Effector CD8-positive, alpha-beta T cell (primary cell): ENCODE data around the gene PPM1D.
"Not testable (repeated sequence)": the region's sequence is repeated elsewhere in the genome, so short reads cannot be mapped to it uniquely, and the experiment has no call there.

Source experiments
- DNase-seq: peaks from one replicate; lab custom pipeline; 2025; lab: John Stamatoyannopoulos, UW

Gene PPM1D

DNA sequence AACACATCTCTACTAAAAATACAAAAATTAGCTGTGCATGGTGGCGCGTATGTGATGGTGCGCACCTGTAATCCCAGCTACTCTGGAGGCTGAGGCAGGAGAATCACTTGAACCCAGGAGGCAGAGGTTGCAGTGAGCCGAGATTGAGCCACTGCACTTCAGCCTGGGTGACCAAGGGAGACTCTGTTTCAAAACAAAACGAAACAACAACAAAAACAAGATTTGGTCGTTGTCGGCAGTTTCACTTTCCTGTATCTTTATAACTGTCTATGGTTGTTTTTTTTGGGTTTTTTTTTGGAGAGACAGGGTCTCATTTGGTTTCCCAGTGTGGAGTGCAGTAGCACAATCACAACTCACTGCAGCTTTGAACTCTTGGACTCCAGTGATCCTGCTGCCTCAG, 68.7 kb downstream of the PPM1D start:
- DNase-seq, result not testable (repeated sequence)

DNA sequence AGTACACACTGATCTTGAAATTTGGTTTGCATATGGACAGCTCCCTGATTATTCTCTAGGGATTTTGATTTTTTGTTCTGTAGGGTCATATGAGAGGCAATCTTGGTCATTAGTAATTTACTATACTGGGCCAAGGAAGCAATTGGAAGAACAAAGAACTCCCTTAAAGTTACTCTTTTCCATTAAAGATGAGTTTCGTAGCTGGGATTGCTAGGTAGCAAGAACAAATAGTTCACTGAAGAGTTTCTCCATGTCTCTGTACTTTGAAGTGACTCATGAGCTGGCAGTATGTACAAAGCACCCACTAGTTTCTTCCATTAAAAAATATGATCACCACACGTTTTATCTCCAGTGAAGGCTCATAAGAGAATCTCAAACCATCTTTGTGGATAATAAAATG, 71.5 kb downstream of the PPM1D start:
- no peak for DNase-seq

DNA sequence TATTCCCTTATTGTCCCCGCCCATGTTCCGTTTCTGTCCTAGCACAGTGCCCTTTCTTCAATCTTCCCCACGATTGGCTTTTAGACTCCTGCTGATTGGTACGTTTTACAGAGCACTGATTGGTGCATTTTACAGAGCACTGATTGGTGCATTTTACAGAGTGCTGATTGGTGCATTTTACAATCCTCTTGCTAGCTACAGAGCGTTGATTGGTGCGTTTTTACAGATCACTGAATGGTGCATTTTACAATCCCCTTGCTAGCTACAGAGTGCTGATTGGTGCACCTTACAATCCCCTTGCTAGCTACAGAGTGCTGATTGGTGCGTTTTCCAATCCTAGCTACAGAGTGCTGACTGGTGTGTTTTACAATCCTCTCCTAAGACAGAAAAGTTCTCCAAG, 74.6 kb downstream of the PPM1D start:
- not testable (repeated sequence) for DNase-seq

DNA sequence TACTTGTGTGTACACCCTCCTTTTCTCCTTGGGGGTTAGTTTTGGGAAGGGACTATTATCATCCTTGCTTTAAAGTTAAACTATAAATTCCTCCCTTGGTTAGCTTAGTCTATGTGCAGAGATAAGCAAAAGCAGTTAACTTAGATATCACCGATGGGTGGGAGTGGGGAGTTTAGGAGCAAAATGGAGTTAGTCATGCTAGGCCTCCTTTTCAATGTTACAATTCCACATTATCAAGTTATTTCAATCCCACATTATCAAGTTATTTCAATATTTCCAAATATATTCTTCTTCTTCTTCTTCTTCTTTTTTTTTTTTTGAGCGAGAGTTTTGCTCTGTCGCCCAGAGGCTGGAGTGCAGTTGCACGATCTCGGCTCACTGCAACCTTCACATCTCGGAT, 76.0 kb downstream of the PPM1D start:
- DNase-seq, result no peak

DNA sequence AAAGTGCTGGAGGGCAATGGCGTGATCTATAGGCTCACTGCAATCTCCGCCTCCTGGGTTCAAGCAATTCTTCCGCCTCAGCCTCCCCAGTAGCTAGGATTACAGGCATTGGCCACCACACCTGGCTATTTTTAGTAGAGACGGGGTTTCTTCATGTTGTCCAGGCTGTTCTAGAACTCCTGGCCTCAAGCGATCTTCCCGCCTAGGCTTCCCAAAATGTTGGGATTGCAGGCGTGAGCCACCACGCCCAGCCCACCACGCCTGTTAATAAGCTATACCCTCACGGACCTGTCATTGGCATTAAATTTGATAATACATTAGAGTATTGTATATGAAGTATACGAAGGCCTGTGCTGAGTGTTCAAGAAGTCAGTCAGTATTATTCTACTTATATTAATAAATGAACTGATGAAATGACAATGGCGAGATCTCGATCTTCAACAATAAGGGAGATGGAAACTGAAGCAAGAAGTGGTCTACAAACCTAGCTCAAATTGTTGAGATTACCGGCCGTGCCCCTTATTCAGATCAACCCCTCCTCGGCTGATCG, 76.8 kb downstream of the PPM1D start:
- no peak for DNase-seq

DNA sequence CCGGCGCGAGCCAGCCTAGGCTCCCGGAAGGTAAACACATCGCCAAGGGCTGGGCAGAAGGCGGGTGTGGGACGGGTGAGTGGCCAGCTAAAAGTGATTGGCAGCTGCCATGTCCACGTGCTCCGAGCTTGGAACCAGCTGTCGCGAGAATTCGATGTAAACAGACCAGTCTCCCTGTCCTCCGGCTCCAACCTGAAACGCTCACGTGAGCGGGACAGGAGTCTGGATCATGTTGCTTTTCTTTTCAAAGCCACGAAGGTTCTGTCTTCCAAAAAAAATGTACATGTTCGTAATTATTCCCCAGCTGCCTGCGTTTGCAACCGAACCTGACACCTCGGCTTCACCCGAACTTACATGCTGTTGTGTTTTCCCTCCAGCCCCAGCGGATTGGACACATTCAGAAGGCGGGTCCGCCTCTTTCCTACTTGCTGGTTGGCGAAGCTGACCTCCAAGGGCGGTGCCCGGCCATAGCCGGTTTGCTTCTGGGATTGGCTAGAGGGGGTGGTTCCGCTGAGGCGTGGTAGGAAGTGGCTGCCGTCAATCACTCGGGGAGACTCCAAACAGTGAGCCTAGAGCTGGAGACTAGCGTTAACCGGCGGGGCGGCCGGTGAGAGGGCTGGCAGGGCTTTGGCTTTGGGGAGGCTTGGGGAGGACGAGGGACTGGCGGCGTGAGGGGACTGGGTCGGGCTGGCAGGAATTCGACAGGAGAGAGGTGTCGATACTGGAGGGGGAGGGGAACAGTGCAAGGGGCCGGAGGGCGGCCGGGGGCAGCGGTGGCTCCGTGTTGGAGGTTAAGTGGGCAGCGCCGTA, 77.5 kb downstream of the PPM1D start, which contains the start of gene BCAS3:
BCAS3 (plus strand) TSS at position 544 of the 810 bp plus-strand sequence.
- DNase-seq, result peak; percentile 94

DNA sequence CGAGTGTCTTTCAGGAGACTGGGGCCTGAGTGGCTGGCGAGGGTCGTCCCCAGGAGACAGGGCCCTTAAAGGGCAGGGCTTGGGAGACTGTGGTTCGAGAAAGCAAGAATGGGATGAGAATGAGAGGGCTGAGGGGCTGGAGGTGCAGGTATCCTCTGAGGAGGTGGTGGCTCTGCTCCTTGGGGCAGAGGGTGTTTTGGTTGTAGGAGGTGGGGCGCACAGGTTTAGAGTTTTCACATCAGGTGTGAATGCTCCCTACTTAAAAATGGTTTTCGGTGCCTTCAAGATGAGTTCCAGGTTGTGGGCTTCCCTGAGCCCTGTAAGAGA, 78.1 kb downstream of the PPM1D start:
- no peak for DNase-seq

DNA sequence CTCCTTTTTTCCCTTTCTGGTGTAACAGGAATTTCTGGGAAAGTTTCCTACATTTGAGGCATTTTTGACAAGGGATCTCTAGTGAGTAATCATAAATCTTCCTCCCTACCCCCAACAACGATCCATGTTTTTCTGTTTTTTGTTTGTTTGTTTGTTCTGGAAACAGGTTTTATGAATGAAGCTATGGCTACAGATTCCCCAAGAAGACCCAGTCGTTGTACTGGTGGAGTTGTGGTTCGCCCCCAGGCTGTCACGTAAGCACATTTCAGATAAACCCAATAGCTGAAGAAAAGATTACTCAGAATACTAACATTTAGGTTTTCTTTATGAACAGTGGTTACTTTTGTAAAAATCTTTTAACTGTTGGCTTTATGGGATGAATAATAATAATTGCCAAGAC, 79.3 kb downstream of the PPM1D start:
- no peak for DNase-seq

DNA sequence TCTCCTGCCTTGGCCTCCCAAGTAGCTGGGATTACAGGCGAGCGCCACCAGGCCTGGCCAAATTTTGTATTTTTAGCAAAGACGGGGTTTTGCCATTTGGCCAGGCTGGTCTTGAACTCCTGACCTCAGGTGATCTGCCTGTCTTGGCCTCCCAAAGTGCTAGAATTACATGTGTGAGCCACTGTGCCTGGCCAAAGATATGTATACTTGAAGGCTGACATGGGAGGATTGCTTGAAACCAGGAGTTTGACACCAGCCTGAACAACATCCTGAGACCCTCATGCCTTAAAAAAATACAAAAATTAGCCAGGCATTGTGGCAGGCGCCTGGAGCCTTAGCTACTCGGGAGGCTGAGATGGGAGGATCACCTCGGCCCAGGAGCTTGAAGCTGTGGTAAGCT, 80.8 kb downstream of the PPM1D start:
- DNase-seq, result no peak

DNA sequence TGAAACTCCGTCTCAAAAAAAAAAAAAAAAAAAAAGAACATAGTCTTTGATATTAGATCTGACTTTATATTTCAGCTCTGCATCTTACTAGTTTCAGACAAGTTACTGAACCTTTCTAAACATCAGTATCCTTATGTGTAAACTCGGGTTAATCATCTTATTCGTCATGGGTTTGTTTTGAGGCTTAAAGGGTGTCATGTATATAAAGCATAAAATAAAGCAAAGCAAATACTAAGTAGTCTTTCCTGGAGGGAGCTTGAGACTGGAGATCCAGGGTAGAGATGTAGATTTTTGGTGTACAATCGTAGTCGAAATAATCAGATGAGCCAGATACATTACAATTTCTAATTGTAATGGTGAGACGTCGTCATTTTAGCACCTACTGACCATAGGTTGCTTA, 85.4 kb downstream of the PPM1D start:
- no peak for DNase-seq

DNA sequence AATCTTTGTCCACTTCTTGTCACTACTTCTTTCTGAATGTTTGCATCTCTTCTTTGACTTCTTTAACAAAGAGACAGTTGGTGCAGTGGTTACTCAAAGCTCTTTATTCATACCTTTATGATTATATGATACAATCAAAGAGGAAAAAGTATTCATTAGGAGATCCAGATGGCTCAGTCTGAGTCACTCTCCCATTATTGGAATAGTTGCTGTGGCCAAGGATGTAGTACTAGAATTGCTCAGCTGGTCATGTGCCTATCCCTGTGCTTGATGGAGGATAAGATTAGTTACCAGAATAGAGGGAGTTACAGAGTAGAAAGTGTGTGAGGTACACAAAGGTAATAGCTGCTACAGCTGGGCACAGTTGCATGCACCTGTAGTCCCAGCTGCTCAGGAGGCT, 96.0 kb downstream of the PPM1D start:
- DNase-seq, result no peak

DNA sequence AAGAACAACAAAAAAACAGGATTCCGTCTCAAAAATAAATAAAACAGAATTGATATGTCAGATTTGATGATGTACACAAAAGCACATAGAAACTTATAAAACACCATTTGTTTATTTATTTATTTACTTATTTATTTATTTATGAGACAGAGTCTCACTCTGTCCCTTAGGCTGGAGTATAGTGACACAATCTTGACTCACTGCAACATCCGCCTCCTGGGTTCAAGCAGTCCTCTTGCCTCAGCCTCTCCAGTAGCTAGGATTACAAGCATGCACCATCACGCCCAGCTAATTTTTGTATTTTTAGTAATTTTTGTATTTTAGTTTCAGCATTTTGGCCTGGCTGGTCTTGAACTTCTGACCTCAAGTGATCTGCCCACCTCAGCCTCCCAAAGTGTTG, 99.1 kb downstream of the PPM1D start:
- DNase-seq, result no peak

DNA sequence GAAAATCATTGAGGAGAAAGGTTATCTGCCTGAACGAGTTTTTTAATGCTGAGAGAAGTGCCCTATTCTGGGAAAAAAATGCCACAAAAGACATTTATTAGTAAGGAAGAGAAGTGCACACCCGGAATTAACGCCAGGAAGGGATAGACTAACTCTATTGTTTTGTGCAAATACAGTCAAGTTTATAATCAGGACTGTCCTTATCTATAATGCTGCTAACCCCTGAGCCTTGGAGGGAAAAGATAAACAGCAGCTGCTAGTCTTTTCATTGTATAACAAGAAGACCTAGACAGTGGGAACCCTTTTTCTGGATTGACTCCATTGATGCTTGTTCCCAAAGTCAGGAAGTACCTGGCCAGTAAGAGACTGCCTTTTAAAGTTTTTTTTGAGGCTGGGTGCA, 104.2 kb downstream of the PPM1D start:
- DNase-seq, result no peak

DNA sequence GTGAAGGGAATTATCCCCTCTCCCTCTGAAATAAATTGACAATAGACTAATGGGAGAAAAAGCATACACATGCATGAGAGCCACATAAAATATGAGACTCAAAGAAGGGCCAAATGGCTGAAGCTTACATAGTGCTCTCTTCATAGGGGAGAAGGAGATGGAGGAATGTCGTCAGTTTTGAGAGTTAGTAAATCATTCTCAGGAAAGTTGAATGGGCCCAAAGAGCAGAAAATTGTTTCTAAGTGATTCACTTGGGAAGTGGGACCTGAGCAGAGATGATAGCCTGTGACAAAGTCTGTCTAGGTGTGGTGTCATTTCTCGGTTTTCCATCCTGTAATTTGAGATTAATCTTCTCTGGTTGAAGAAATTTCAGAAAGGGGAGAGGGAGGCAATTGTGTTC, 112.7 kb downstream of the PPM1D start:
- DNase-seq, result no peak

DNA sequence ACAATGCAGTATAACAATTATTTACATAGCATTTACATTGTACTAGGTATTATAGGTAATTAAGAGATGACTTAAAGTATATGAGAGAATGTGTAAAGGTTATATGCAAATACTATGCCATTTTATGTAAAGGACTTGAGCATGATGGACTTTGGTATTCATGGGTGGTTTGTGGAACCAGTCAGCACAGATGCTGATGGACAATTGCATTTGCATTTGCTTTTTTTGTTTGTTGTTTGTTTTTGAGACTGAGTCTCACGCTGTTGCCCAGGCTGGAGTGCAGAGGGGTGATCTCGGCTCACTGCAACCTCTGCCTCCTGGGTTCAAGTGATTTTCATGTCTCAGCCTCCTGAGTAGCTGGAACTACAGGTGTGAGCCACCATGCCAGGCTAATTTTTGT, 113.6 kb downstream of the PPM1D start:
- DNase-seq, result no peak
